Nephron progenitor cell (in vitro differentiated cells): ENCODE measurements around the gene SLC26A1.

ENCODE experiments used
- DNase-seq: peaks from one replicate; pipeline ENCODE4 v3.0.0; 2021
- H3K27ac Mint-ChIP-seq: 2 replicates; pipeline ENCODE4 v1.8.0; 2021; ENCODE audit warnings: mild to moderate bottlenecking, moderate library complexity, mixed read lengths
- H3K27me3 Mint-ChIP-seq: 2 replicates; pipeline ENCODE4 v1.8.0; 2021; ENCODE audit warnings: mild to moderate bottlenecking, low read depth, mixed read lengths; ENCODE audit not compliant: poor library complexity
- H3K36me3 Mint-ChIP-seq: 2 replicates; pipeline ENCODE4 v1.8.0; 2021; ENCODE audit warnings: low read depth, mixed read lengths
- H3K4me1 Mint-ChIP-seq: 2 replicates; pipeline ENCODE4 v1.8.0; 2021; ENCODE audit warnings: mixed read lengths
- H3K4me3 Mint-ChIP-seq: 2 replicates; pipeline ENCODE4 v1.8.0; 2021; ENCODE audit warnings: mild to moderate bottlenecking, moderate library complexity, mixed read lengths
- H3K9me3 Mint-ChIP-seq: 2 replicates; pipeline ENCODE4 v1.8.0; 2021; ENCODE audit warnings: mild to moderate bottlenecking, moderate library complexity, mixed read lengths
- CTCF ChIP-seq: fragments of 200-600 bp; sonication (generic); IDR thresholded peaks from 2 replicates; pipeline ENCODE4 v1.5.0; 2021; ENCODE audit warnings: antibody characterized with exemption

SLC26A1 gene

DNA sequence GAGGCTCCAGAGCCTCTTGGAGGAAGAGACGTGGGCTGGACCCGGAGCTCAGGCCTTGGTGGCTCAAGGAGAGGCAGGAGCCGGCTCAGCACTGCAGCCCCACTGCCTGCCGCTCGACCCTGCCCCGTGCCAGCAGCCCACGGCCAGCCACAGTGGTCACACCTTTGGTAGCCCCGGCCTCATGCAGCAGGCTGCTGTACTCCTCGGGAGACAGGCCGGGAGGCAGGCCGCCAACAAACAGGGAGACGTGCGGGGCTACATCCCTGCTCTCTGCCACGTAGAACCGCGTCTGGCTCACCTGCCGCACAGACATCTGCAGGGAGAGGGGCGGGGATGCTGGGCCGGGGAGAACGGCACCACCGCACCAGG, 27.5 kb downstream of the SLC26A1 start:
- Mint-ChIP-seq H3K9me3 (no peaks in the 10 kb centered on the region), H3K4me1 (peaks cover 4% of the 10 kb centered on the region), H3K4me3 (no peak overlapping the region), H3K27me3 (peaks cover 42% of the 10 kb centered on the region), H3K27ac (no peak overlapping the region), H3K36me3 (no peaks in the 10 kb centered on the region)
- TF ChIP-seq CTCF, result no peak
- no peak for DNase-seq

GRCh38 chr4:965048-965765, 28.0 kb downstream of the SLC26A1 start:
- Mint-ChIP-seq H3K4me1 (no peaks in the 10 kb centered on the region), H3K36me3 (no peaks in the 10 kb centered on the region), H3K27ac (no peak overlapping the region), H3K4me3 (no peak overlapping the region), H3K9me3 (no peaks in the 10 kb centered on the region), H3K27me3 (peaks cover 36% of the 10 kb centered on the region)
- no peak for DNase-seq
- no peak for TF ChIP-seq CTCF

DNA sequence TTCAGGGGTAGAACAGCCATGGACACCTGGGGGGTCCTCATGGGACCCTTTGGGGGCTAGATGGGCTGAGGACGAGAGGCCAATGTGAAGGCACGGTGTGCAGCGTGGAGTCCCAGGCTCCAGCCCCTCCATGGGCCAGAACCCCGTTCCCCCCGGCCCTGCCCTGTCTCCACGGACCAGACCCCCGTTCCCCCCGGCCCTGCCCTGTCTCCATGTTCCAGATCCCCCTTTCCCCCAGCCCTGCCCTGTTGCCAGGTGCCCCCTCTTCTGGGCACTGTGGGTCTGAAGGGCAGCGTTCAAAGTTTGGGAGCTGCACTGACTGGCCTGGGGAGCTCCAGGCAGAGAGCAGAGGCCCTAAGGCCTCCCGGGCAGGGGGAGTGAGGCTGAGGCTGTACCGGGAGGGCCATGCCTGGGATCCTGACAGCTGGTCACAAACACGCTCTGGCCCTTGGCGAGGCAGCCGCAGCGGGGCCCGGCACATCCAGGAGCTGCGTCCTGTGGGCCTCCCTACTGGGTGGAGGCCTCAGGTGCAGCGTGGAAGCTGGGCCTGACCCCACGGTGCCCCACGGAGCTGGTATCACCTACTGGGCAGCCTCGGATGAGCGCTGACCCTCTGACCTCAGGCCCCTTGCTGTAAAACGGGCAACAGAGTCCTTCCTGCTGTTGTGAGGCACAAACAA, 28.7 kb downstream of the SLC26A1 start:
- Mint-ChIP-seq H3K36me3 (no peaks in the 10 kb centered on the region), H3K9me3 (no peaks in the 10 kb centered on the region), H3K27me3 (peaks cover 29% of the 10 kb centered on the region), H3K4me3 (no peak overlapping the region), H3K4me1 (no peaks in the 10 kb centered on the region), H3K27ac (no peak overlapping the region)
- TF ChIP-seq CTCF, result no peak
- DNase-seq, result no peak

GRCh38 chr4:963276-964225, 29.7 kb downstream of the SLC26A1 start:
- no peak overlapping the region for H3K4me3 Mint-ChIP-seq
- DNase-seq, result no peak
- peaks cover 20% of the 10 kb centered on the region for H3K27me3 Mint-ChIP-seq
- no peak overlapping the region for H3K27ac Mint-ChIP-seq
- no peaks in the 10 kb centered on the region for H3K9me3 Mint-ChIP-seq
- TF ChIP-seq CTCF, result no peak
- no peaks in the 10 kb centered on the region for H3K4me1 Mint-ChIP-seq
- no peaks in the 10 kb centered on the region for H3K36me3 Mint-ChIP-seq

- Mint-ChIP-seq H3K27ac (no peak overlapping the region), H3K36me3 (no peaks in the 10 kb centered on the region), H3K4me1 (no peaks in the 10 kb centered on the region), H3K27me3 (peaks cover 11% of the 10 kb centered on the region), H3K4me3 (no peak overlapping the region), H3K9me3 (no peaks in the 10 kb centered on the region)
- TF ChIP-seq CTCF, result no peak
- no peak for DNase-seq
Measured at GRCh38 chr4:962231-963208, 30.7 kb downstream of the SLC26A1 start.
